ENCODE data around the gene TNFRSF12A. TPM values are rescaled to one million over a fixed set of nuclear protein-coding genes. Genes with fewer than 3 reads are reported as not detected.

TNFRSF12A gene
- total RNA-seq, 2 donors from 2014 or later = 37.8 to 43.5 TPM

DNA sequence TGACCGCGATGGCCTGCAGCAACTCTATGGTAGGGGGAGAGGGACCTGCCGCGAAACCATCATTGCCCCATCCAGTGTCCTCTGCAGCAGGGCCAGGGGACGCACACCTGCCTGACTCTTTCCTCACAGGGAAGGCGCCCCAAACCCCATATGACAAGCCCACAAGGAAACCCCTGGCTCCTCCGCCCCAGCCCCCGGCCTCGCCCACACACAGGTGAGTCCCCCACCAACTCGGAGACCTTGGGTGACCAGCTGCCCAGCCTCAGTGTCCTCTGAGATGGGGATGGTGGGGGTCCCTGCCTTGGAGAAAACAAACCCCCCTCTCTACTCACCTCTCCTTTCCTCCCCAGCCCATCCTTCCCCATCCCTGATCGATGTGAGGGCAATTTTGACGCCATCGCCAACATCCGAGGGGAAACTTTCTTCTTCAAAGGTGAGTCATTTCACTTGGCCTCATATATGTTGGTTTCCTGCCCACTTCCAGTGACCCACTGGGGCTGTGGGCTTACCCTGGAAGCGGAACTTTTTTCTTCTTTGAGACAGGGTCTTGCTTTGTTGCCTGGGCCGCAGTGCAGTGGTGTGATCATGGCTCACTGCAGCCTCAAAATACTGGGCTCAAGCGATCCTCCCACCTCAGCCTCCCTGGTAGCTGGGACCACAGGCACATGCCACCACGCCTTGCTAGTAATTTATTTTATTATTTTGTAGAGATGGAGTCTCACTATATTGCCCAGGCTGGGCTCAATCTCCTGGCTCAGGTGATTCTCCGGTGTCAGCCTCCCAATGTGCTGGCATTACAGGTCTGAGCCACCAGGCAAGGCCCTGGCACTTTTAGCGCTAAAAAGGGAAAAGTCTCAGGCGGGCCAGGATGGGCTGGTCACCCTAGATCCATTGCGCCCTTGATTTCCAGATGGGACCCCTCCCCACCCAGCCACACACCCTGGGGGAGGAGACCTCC, 37.3 kb downstream of the TNFRSF12A start:
- Mint-ChIP-seq H3K27ac (no peak overlapping the region), H3K27me3 (ENCODE audit: insufficient read depth) (peaks cover 30% of the 10 kb centered on the region), H3K36me3 (ENCODE audit: low read depth) (peaks cover 14% of the 10 kb centered on the region), H3K4me3 (peak overlapping the region; percentile 72), H3K4me1 (peaks cover 7% of the 10 kb centered on the region), H3K9me3 (no peaks in the 10 kb centered on the region)
- H3K4me3 ChIP-seq (ENCODE audit: low read length) = peak overlapping the region; percentile 77
- TF ChIP-seq CTCF (conservative IDR thresholded peaks at IDR 0.05) = no peak
- peaks cover 4% of the 10 kb centered on the region for H3K27me3 ChIP-seq (ENCODE audit: control insufficient read depth, insufficient read depth, low read length, poor library complexity, severe bottlenecking)
- no peaks in the 10 kb centered on the region for H3K9me3 ChIP-seq (ENCODE audit: control insufficient read depth, low read length)
- H3K4me1 ChIP-seq (ENCODE audit: control insufficient read depth, insufficient read depth, low read length) = no peaks in the 10 kb centered on the region
- DNase-seq = no peak
- no peak overlapping the region for H3K9ac ChIP-seq (ENCODE audit: extremely low read depth, low read length, poor library complexity, severe bottlenecking)
- H3K36me3 ChIP-seq (ENCODE audit: control insufficient read depth, insufficient read depth, low read length) = no peaks in the 10 kb centered on the region
- WGBS, 2 experiments (ENCODE audit: insufficient coverage in 1 of 2, insufficient read length in 1 of 2) = 94 to 97% methylated on average over 12 to 22 of the region's 22 CpGs
- no peak overlapping the region for H3K27ac ChIP-seq (ENCODE audit: low read depth, low read length)

DNA sequence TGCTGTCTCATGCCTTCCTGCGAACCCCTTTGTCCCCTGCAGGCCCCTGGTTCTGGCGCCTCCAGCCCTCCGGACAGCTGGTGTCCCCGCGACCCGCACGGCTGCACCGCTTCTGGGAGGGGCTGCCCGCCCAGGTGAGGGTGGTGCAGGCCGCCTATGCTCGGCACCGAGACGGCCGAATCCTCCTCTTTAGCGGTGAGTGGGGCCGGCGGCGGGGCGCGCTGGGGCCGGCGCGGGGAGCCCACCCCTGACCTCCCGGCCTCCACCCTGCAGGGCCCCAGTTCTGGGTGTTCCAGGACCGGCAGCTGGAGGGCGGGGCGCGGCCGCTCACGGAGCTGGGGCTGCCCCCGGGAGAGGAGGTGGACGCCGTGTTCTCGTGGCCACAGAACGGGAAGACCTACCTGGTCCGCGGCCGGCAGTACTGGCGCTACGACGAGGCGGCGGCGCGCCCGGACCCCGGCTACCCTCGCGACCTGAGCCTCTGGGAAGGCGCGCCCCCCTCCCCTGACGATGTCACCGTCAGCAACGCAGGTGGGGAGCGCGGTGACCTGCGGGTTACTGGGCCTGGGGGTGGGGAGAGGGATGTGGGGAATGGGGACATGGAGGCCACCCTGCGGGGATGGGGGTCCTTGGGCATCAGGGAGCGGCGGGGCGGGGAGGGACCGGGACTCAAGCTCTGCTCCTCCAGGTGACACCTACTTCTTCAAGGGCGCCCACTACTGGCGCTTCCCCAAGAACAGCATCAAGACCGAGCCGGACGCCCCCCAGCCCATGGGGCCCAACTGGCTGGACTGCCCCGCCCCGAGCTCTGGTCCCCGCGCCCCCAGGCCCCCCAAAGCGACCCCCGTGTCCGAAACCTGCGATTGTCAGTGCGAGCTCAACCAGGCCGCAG, 38.2 kb downstream of the TNFRSF12A start:
- H3K27ac Mint-ChIP-seq = no peak overlapping the region
- no peaks in the 10 kb centered on the region for H3K36me3 ChIP-seq (ENCODE audit: control insufficient read depth, insufficient read depth, low read length)
- H3K27me3 Mint-ChIP-seq (ENCODE audit: insufficient read depth) = peaks cover 30% of the 10 kb centered on the region
- H3K4me3 Mint-ChIP-seq = peak overlapping the region; percentile 72
- H3K4me3 ChIP-seq (ENCODE audit: low read length) = peak overlapping the region; percentile 77
- H3K9me3 ChIP-seq (ENCODE audit: control insufficient read depth, low read length) = no peaks in the 10 kb centered on the region
- no peaks in the 10 kb centered on the region for H3K9me3 Mint-ChIP-seq
- no peak overlapping the region for H3K27ac ChIP-seq (ENCODE audit: low read depth, low read length)
- no peaks in the 10 kb centered on the region for H3K4me1 ChIP-seq (ENCODE audit: control insufficient read depth, insufficient read depth, low read length)
- DNase-seq = peak; percentile 90
- peak overlapping the region; percentile 25 for H3K9ac ChIP-seq (ENCODE audit: extremely low read depth, low read length, poor library complexity, severe bottlenecking)
- WGBS, 2 experiments (ENCODE audit: insufficient coverage in 1 of 2, insufficient read length in 1 of 2) = 18 to 49% methylated on average over 29 to 77 of the region's 77 CpGs
- peaks cover 14% of the 10 kb centered on the region for H3K36me3 Mint-ChIP-seq (ENCODE audit: low read depth)
- peak; percentile 47 for TF ChIP-seq CTCF (conservative IDR thresholded peaks at IDR 0.05)
- peaks cover 7% of the 10 kb centered on the region for H3K4me1 Mint-ChIP-seq
- peaks cover 4% of the 10 kb centered on the region for H3K27me3 ChIP-seq (ENCODE audit: control insufficient read depth, insufficient read depth, low read length, poor library complexity, severe bottlenecking)

GRCh38 chr16:3059041-3059722, 39.0 kb downstream of the TNFRSF12A start:
- no peaks in the 10 kb centered on the region for H3K9me3 Mint-ChIP-seq
- DNase-seq = peak; percentile 97
- peak overlapping the region; percentile 94 for H3K27ac Mint-ChIP-seq
- no peaks in the 10 kb centered on the region for H3K36me3 ChIP-seq (ENCODE audit: control insufficient read depth, insufficient read depth, low read length)
- peaks cover 7% of the 10 kb centered on the region for H3K4me1 Mint-ChIP-seq
- no peak overlapping the region for H3K27ac ChIP-seq (ENCODE audit: low read depth, low read length)
- H3K27me3 ChIP-seq (ENCODE audit: control insufficient read depth, insufficient read depth, low read length, poor library complexity, severe bottlenecking) = peaks cover 4% of the 10 kb centered on the region
- peak overlapping the region; percentile 72 for H3K4me3 Mint-ChIP-seq
- H3K36me3 Mint-ChIP-seq (ENCODE audit: low read depth) = peaks cover 9% of the 10 kb centered on the region
- no peaks in the 10 kb centered on the region for H3K9me3 ChIP-seq (ENCODE audit: control insufficient read depth, low read length)
- no peaks in the 10 kb centered on the region for H3K4me1 ChIP-seq (ENCODE audit: control insufficient read depth, insufficient read depth, low read length)
- peak overlapping the region; percentile 81 for H3K4me3 ChIP-seq (ENCODE audit: low read length)
- peak overlapping the region; percentile 25 for H3K9ac ChIP-seq (ENCODE audit: extremely low read depth, low read length, poor library complexity, severe bottlenecking)
- peaks cover 27% of the 10 kb centered on the region for H3K27me3 Mint-ChIP-seq (ENCODE audit: insufficient read depth)
- 0 to 1% methylated on average over 18 to 67 of the region's 67 CpGs for WGBS, 2 experiments (ENCODE audit: insufficient coverage in 1 of 2, insufficient read length in 1 of 2)
- peak; percentile 91 for TF ChIP-seq CTCF (conservative IDR thresholded peaks at IDR 0.05)
